ENCODE data around the gene INTS12. TPM values are rescaled to one million over a fixed set of nuclear protein-coding genes. Genes with fewer than 3 reads are reported as not detected.
"Not testable (repeated sequence)": the region's sequence is repeated elsewhere in the genome, so short reads cannot be mapped to it uniquely, and the experiment has no call there.

Gene INTS12
- polyA plus RNA-seq, 3 donors from 2014 or later: 17.2 to 30.6 (median 21.5) TPM

- Mint-ChIP-seq H3K36me3 (no peaks in the 10 kb centered on the region), H3K4me3 (no peak overlapping the region), H3K4me1 (peaks cover 11 to 12% of the 10 kb centered on the region in 2 donors), H3K27ac (no peak overlapping the region), H3K27me3 (ENCODE audit: low read depth in 3 of 3) (peaks cover 0 to 8% (median 0%) of the 10 kb centered on the region in 3 donors), H3K9me3 (no peaks in the 10 kb centered on the region)
- DNase-seq: no peak
These were observed 4.3 kb upstream of the INTS12 start for GRCh38 chr4:105712766-105713165.

DNA sequence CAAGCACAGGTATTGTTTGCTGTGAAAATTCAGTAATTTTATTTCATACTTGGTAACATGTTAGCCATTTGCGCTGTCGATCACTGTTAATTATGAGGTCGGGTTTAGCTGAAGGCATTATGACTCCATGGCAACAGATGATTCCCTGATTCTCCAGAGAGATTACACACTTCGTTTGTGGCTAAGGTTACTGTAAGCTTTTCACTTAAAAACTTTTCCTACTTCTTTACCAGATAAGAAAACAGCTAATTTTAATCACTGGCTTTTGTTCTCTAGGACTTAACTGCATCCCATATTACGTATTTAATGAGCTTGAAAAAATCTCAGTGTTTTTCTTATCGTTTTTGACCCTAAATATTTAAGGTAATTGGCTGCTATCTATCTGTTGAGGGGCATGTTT, 2.2 kb upstream of the INTS12 start:
- Mint-ChIP-seq H3K27ac (no peak overlapping the region), H3K36me3 (no peaks in the 10 kb centered on the region), H3K4me1 (peaks cover 11 to 29% of the 10 kb centered on the region in 2 donors), H3K4me3 (peak overlapping the region in 1 of 5 donors; percentile 15), H3K27me3 (ENCODE audit: low read depth in 3 of 3) (peaks cover 0 to 8% (median 0%) of the 10 kb centered on the region in 3 donors), H3K9me3 (no peaks in the 10 kb centered on the region)
- no peak for DNase-seq

GRCh38 chr4:105710012-105710600, 1.6 kb upstream of the INTS12 start:
- Mint-ChIP-seq H3K27me3 (ENCODE audit: low read depth in 3 of 3) (peaks cover 0 to 8% (median 0%) of the 10 kb centered on the region in 3 donors), H3K27ac (peak overlapping the region in 1 of 6 donors; percentile 9), H3K36me3 (no peaks in the 10 kb centered on the region), H3K4me3 (peak overlapping the region in 4 of 5 donors; percentile 46 to 99 (median 99)), H3K9me3 (no peaks in the 10 kb centered on the region), H3K4me1 (peaks cover 11 to 31% of the 10 kb centered on the region in 2 donors)
- DNase-seq: no peak

DNA sequence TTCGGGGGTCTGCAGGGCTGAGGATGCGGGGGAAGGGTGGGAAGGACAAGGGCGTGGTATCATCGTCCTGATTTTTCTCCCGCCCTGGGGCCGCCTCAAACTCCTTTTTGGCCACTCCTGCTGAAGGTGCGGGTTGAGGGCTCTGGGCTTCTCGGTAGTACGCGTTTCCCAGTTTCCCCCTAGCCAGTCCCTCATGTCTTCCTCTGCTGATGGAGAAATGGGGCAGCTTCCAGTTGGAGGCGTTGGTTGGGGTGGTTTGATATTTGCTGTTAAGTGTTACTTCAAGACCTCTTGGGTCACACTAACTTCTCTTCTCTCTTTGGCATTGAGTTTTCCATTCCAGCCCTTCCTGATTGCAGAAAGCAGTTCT, 577 bp upstream of the INTS12 start:
- peak overlapping the region; percentile 99 to 100 (median 99) for H3K4me3 Mint-ChIP-seq
- H3K27ac Mint-ChIP-seq: peak overlapping the region; percentile 78 to 98 (median 95)
- H3K27me3 Mint-ChIP-seq (ENCODE audit: low read depth in 3 of 3): peaks cover 0 to 8% (median 0%) of the 10 kb centered on the region in 3 donors
- no peaks in the 10 kb centered on the region for H3K36me3 Mint-ChIP-seq
- no peaks in the 10 kb centered on the region for H3K9me3 Mint-ChIP-seq
- peaks cover 11 to 31% of the 10 kb centered on the region in 2 donors for H3K4me1 Mint-ChIP-seq
- no peak for DNase-seq

DNA sequence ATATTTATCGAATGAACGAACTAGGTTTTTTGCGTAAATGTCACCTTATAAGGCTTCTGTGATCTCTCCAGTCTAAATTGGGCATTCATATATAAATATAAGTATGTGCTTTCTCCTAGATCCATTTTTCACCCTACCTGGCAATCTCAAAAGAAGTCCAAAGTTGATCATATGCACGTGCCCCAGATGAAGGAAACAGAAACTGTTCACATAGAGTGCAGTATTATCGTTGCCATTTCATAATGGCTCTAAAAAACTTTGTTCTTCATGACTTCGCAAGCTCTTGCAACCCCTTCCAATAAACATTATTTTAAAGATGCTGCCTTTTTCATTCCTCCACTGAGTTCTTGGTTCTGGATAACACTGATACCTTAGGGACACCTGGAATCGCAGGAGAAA, 708 bp downstream of the INTS12 start:
- DNase-seq: no peak
- Mint-ChIP-seq H3K9me3 (no peaks in the 10 kb centered on the region), H3K4me3 (peak overlapping the region; percentile 99 to 100 (median 99)), H3K36me3 (no peaks in the 10 kb centered on the region), H3K27me3 (ENCODE audit: low read depth in 3 of 3) (peaks cover 0 to 7% (median 0%) of the 10 kb centered on the region in 3 donors), H3K4me1 (peaks cover 11 to 31% of the 10 kb centered on the region in 2 donors), H3K27ac (peak overlapping the region; percentile 94 to 98 (median 96))

DNA sequence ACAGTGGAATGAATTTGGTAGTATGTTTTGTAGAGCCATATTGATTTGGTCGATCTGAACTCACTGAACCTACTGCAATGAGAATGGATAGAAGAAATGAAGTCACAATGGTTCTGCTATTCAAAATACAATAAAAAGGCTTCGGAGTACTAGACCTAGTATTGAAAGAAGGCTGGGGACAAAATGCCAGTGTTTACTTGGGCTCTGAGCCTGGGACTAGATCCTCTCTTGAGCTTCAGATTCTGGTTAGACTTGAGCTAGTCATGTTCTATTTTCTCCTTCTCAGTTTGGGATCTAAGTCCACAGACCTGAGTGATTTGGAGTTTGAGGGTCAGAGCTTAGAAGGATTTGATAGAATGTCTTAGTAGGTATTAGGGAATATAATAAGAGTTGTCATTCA, 9.9 kb downstream of the INTS12 start:
- no peak for DNase-seq
- Mint-ChIP-seq H3K9me3 (no peaks in the 10 kb centered on the region), H3K27me3 (ENCODE audit: low read depth in 3 of 3) (peaks cover 0 to 2% (median 0%) of the 10 kb centered on the region in 3 donors), H3K4me3 (no peak overlapping the region), H3K27ac (no peak overlapping the region), H3K4me1 (peaks cover 3 to 12% of the 10 kb centered on the region in 2 donors), H3K36me3 (peaks cover 10 to 23% (median 17%) of the 10 kb centered on the region in 3 donors)

- H3K27me3 Mint-ChIP-seq (ENCODE audit: low read depth in 3 of 3); H3K4me1 Mint-ChIP-seq; DNase-seq; H3K9me3 Mint-ChIP-seq; H3K4me3 Mint-ChIP-seq: not testable (repeated sequence)
- H3K27ac Mint-ChIP-seq: peak overlapping the region in 1 of 6 donors; percentile 65
- H3K36me3 Mint-ChIP-seq: peaks cover 17 to 29% (median 27%) of the 10 kb centered on the region in 3 donors
These were observed 12.7 kb downstream of the INTS12 start for GRCh38 chr4:105695832-105696231.

DNA sequence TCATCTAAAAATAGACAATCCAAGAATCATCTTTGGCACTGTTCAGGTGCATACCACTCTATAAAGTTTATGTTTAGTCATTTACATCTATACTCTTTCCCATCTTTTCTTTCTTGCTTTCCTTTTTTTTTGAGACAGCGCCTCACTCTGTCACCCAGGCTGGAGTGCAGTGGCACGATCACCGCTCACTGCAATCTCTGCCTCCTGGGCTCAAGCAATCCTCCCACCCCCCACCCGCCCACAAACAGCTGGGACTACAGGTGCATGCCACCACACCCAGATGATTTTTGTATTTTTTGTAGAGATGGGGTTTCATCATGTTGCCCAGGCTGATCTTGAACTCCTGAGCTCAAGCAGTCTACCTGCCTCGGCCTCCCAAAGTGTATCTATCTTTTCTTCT, 13.7 kb downstream of the INTS12 start:
- H3K4me3 Mint-ChIP-seq; DNase-seq; H3K27me3 Mint-ChIP-seq (ENCODE audit: low read depth in 3 of 3); H3K9me3 Mint-ChIP-seq; H3K4me1 Mint-ChIP-seq; H3K27ac Mint-ChIP-seq: not testable (repeated sequence)
- H3K36me3 Mint-ChIP-seq: peaks cover 25 to 38% (median 30%) of the 10 kb centered on the region in 3 donors

DNA sequence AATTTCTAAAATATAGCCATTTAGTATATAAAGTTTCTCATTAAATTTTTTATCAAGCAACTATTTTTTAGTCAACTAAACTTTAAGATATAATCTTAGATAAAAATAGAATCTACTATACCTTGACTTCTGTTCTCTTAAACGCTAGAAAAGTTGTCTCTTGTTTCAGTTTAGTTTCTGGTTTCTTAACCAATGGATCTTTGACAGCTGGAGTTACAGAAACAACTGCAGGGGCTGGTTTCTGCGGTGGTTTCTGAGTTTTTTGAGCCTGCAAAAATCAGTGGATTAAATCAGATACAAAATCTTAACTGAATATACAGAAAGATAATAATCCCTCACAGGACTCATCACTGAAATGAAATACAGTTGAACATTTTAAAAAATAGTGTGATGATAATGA, 21.9 kb downstream of the INTS12 start:
- DNase-seq: no peak
- Mint-ChIP-seq H3K36me3 (peaks cover 22 to 52% (median 28%) of the 10 kb centered on the region in 3 donors), H3K9me3 (no peaks in the 10 kb centered on the region), H3K4me1 (peaks cover 0 to 9% of the 10 kb centered on the region in 2 donors), H3K4me3 (no peak overlapping the region), H3K27me3 (ENCODE audit: low read depth in 3 of 3) (no peaks in the 10 kb centered on the region), H3K27ac (no peak overlapping the region)

DNA sequence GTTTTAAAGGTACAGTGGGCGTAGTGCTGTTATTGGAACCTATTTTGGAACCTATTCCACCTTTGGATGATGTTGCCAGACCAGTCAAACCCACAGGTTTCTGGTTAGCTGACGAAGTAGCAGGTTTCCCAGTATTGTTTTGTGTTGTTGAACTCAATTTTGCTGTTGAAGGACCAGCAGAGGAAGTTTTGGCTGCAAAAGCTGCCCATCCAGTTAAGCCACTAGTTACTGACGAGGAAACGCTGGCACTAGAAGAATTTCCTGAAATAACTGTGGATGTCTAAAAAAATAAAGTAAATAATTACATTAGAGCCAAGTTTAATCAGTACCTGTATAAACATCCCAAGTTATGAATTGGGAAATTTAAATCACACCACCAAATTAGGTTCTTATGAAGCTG, 25.5 kb downstream of the INTS12 start:
- Mint-ChIP-seq H3K9me3 (peaks cover 0 to 1% (median 0%) of the 10 kb centered on the region in 6 donors), H3K4me3 (no peak overlapping the region), H3K27me3 (ENCODE audit: low read depth in 3 of 3) (no peaks in the 10 kb centered on the region), H3K36me3 (peaks cover 12 to 29% (median 21%) of the 10 kb centered on the region in 3 donors), H3K4me1 (no peaks in the 10 kb centered on the region), H3K27ac (peak overlapping the region in 1 of 6 donors; percentile 23)
- no peak for DNase-seq

DNA sequence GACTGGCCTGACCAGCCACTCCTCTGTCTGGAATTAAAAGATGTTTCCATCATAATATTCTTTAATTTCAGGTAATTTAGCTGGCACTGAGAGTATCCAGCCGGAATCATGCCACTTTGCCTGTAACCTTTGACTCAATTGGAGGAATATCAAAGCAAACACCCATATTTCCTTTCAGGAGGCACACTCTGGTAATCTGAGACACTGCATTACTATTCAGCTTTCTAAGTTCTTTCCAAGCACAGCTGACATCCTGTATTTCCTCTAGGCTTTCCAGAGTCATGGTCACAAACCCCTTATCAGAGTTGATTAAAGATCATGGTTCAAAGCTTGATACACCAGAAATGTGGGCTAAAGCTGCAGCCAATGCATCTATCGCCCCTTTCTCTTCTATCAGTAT, 29.3 kb downstream of the INTS12 start:
- Mint-ChIP-seq H3K9me3 (peaks cover 0 to 1% (median 0%) of the 10 kb centered on the region in 6 donors), H3K27me3 (ENCODE audit: low read depth in 3 of 3) (peaks cover 0 to 3% (median 0%) of the 10 kb centered on the region in 3 donors), H3K4me3 (no peak overlapping the region), H3K27ac (no peak overlapping the region), H3K4me1 (no peaks in the 10 kb centered on the region), H3K36me3 (peaks cover 10 to 21% (median 14%) of the 10 kb centered on the region in 3 donors)
- no peak for DNase-seq

GRCh38 chr4:105677709-105678108, 30.8 kb downstream of the INTS12 start:
- Mint-ChIP-seq H3K9me3 (peaks cover 0 to 1% (median 0%) of the 10 kb centered on the region in 6 donors), H3K27me3 (ENCODE audit: low read depth in 3 of 3) (peaks cover 0 to 6% (median 0%) of the 10 kb centered on the region in 3 donors), H3K4me3 (no peak overlapping the region), H3K36me3 (peaks cover 6 to 11% (median 7%) of the 10 kb centered on the region in 3 donors), H3K27ac (no peak overlapping the region), H3K4me1 (no peaks in the 10 kb centered on the region)
- no peak for DNase-seq

GRCh38 chr4:105674011-105674410, 34.5 kb downstream of the INTS12 start:
- no peak for DNase-seq
- no peaks in the 10 kb centered on the region for H3K4me1 Mint-ChIP-seq
- H3K27ac Mint-ChIP-seq: no peak overlapping the region
- H3K4me3 Mint-ChIP-seq: no peak overlapping the region
- no peaks in the 10 kb centered on the region for H3K36me3 Mint-ChIP-seq
- H3K9me3 Mint-ChIP-seq: peaks cover 0 to 1% (median 0%) of the 10 kb centered on the region in 6 donors
- peaks cover 0 to 8% (median 2%) of the 10 kb centered on the region in 3 donors for H3K27me3 Mint-ChIP-seq (ENCODE audit: low read depth in 3 of 3)

DNA sequence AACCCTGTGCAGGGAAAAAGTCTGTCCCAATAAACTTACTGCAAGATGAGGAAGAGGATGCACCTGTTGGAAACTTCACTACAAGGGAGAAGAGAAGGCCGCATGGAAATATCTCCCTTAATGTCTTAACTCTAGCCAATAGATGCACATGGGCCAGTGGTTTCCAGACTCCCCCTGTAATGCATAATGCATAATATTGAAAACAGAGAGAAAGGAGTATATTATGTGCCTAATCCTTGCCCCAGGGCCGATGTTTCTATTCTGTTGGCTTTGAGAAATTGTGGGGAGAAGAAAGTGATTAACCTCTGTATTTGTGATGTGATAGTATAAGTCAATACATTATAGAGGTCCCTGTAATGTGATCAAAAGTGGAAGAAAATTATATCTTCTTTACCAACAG, 37.2 kb downstream of the INTS12 start:
- H3K27me3 Mint-ChIP-seq (ENCODE audit: low read depth in 3 of 3): peaks cover 0 to 9% (median 2%) of the 10 kb centered on the region in 3 donors
- no peaks in the 10 kb centered on the region for H3K36me3 Mint-ChIP-seq
- H3K4me1 Mint-ChIP-seq: no peaks in the 10 kb centered on the region
- DNase-seq: no peak
- no peak overlapping the region for H3K4me3 Mint-ChIP-seq
- no peaks in the 10 kb centered on the region for H3K9me3 Mint-ChIP-seq
- no peak overlapping the region for H3K27ac Mint-ChIP-seq

- no peak for DNase-seq
- no peak overlapping the region for H3K27ac Mint-ChIP-seq
- peaks cover 0 to 9% (median 5%) of the 10 kb centered on the region in 3 donors for H3K27me3 Mint-ChIP-seq (ENCODE audit: low read depth in 3 of 3)
- H3K9me3 Mint-ChIP-seq: no peaks in the 10 kb centered on the region
- H3K4me3 Mint-ChIP-seq: no peak overlapping the region
- H3K4me1 Mint-ChIP-seq: no peaks in the 10 kb centered on the region
- H3K36me3 Mint-ChIP-seq: no peaks in the 10 kb centered on the region
These were observed 37.8 kb downstream of the INTS12 start for GRCh38 chr4:105670684-105671083.

Measured in immature natural killer cell (primary cell).